OCI-LY3 (cell line): ENCODE measurements around the gene FSTL4.

ENCODE experiments used
- H2AFZ ChIP-seq: fragments of 200-600, 300-600 bp; shearing (Covaris generic); 2 replicates; pipeline ENCODE4 v1.6.0; 2014; ENCODE audit warnings: antibody characterized with exemption, low read depth, low read length
- H3K27ac ChIP-seq: fragments of 200-600, 300-600 bp; sonication (generic); 2 replicates; pipeline ENCODE4 v1.5.1; 2014; ENCODE audit warnings: mild to moderate bottlenecking, low read length, moderate library complexity, mixed read lengths
- H3K27me3 ChIP-seq: fragments of 200-600, 300-600 bp; sonication (generic); 2 replicates; pipeline ENCODE4 v1.6.1; 2014; ENCODE audit warnings: low read depth, low read length, mixed read lengths
- H3K36me3 ChIP-seq: fragments of 200-600, 300-600 bp; sonication (generic); replicated peaks from 2 replicates; pipeline ENCODE3; 2014; ENCODE audit warnings: low read depth, low read length, mixed read lengths
- H3K4me1 ChIP-seq: fragments of 300-600, 200-600 bp; sonication (generic); 2 replicates; pipeline ENCODE4 v1.6.1; 2014; ENCODE audit warnings: low read length, mixed read lengths
- H3K4me2 ChIP-seq: fragments of 200-600, 300-600 bp; sonication (generic); 2 replicates; pipeline ENCODE4 v1.6.1; 2014; ENCODE audit warnings: low read length, mixed read lengths
- H3K4me3 ChIP-seq: fragments of 300-600, 200-600 bp; sonication (generic); 2 replicates; pipeline ENCODE4 v1.5.1; 2014; ENCODE audit warnings: antibody characterized with exemption, mild to moderate bottlenecking, low read length, moderate library complexity
- H3K79me2 ChIP-seq: fragments of 300-600, 200-600 bp; shearing (Covaris generic); 2 replicates; pipeline ENCODE4 v1.6.1; 2014; ENCODE audit warnings: mild to moderate bottlenecking, low read length, mixed read lengths
- H3K9ac ChIP-seq: fragments of 300-600, 200-600 bp; shearing (Covaris generic); 2 replicates; pipeline ENCODE4 v1.6.0; 2014; ENCODE audit warnings: mild to moderate bottlenecking, low read length, moderate library complexity
- H3K9me3 ChIP-seq: fragments of 200-600, 300-600 bp; shearing (Covaris generic); 2 replicates; pipeline ENCODE4 v1.6.1; 2014; ENCODE audit warnings: low read length, mixed read lengths; ENCODE audit not compliant: insufficient read depth
- H4K20me1 ChIP-seq: fragments of 200-600, 300-600 bp; sonication (generic); 2 replicates; pipeline ENCODE4 v1.6.1; 2016; ENCODE audit warnings: low read length, mixed read lengths; ENCODE audit not compliant: insufficient read depth
- EZH2phosphoT487 ChIP-seq: fragments of 200-600 bp; shearing (Covaris generic); IDR thresholded peaks from 2 replicates; pipeline ENCODE4 v1.6.1; 2018; ENCODE audit warnings: antibody characterized with exemption, mixed run types, low read depth
- TF ChIP-seq, protein P1 (sequence below): fragments of 200-600, 300-600 bp; sonication (generic); IDR thresholded peaks from 2 replicates; pipeline ENCODE4 v1.5.1; 2014; ENCODE audit warnings: antibody characterized with exemption, low read length, low read depth

FSTL4 gene

DNA sequence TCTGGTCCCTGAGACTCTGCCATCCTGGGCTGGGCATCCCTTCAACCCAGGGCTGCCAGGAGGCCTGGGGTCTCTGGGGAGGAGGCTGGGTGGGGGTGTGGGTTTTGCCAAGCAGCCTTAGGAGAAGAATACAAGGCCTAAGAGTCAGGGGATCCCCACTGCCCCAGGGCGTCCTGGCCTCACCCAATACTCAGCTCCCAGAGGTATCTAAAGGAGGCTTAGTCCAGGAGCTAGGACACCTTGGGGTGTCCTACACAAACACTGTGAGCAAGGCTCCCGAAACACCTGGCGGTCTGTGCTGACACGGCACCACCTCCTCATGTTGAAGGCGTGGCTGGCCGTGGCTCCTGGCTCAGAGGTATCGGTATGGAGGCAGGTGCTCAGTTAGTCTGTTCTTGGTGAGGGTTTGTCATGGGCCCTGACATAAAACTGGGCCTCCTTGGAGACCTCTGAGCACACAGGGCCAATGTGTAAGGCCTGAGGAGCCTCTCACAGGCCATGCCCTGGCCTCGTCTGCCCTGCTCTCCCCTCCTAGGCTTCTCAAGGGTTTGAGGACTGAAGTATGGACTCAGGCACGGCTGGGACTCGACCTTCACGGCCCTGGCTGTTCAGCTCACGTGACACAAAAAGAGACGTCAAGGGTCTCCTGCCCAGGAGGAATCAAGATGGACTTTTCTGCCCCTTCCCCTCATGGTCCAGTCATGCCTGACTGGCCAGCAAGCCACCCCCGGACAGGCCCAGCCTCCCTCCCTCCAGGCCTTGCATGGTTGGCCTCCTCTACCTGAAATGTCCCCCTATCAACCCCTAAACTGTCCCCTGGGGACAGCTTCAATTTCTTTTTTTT is 277.3 kb downstream of the FSTL4 start:
- no peak overlapping the region for H3K4me2 ChIP-seq
- no peaks in the 10 kb centered on the region for H4K20me1 ChIP-seq
- no peaks in the 10 kb centered on the region for H3K79me2 ChIP-seq
- no peaks in the 10 kb centered on the region for H3K27me3 ChIP-seq
- no peak overlapping the region for H3K9ac ChIP-seq
- no peak overlapping the region for H3K4me3 ChIP-seq
- H3K27ac ChIP-seq, result no peak overlapping the region
- H3K4me1 ChIP-seq, result no peaks in the 10 kb centered on the region
- no peak for TF ChIP-seq EZH2phosphoT487
- TF ChIP-seq, protein P1, sequence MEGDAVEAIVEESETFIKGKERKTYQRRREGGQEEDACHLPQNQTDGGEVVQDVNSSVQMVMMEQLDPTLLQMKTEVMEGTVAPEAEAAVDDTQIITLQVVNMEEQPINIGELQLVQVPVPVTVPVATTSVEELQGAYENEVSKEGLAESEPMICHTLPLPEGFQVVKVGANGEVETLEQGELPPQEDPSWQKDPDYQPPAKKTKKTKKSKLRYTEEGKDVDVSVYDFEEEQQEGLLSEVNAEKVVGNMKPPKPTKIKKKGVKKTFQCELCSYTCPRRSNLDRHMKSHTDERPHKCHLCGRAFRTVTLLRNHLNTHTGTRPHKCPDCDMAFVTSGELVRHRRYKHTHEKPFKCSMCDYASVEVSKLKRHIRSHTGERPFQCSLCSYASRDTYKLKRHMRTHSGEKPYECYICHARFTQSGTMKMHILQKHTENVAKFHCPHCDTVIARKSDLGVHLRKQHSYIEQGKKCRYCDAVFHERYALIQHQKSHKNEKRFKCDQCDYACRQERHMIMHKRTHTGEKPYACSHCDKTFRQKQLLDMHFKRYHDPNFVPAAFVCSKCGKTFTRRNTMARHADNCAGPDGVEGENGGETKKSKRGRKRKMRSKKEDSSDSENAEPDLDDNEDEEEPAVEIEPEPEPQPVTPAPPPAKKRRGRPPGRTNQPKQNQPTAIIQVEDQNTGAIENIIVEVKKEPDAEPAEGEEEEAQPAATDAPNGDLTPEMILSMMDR, result no peak
- H2AFZ ChIP-seq, result no peak overlapping the region
- no peaks in the 10 kb centered on the region for H3K9me3 ChIP-seq
- no peaks in the 10 kb centered on the region for H3K36me3 ChIP-seq

DNA sequence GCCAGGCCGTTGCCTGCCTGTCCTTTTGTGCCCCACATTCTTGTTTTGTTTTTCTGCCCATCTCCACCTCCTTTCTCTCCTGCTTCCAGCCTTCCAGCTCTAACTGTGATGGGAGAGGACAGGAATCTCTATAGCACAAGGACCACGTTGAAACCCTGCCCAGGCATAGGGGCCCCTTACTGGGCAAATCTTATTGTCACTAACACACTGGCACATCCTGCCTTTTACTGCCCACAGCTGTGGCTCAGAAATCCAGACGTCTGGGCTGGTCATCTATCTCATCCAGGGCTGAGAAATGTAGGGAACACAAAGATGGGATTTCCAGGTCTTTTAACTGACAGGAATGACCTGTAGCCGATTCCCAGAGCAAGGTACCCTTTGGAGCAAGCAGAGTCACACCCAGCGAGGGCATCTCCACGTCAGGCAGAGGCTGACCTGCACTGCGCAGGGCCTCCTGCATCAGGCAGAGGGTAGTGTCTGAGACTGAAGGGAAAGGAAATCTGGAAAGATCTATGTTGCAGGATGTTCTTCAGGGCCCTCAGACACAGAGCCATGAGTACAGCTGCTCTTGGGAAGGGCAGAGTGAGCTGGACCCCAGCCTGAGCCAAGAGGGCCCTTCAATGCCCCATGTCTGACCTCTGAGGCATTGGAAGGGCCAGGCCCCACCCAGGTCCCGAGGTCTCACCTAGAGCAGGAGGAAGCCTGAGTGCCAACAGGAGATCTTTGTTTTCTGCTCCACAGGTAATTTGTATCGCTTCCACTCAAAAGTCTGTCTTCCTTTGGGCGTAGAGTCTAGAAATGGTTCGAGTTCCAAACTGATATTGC is 278.8 kb downstream of the FSTL4 start:
- H4K20me1 ChIP-seq, result no peaks in the 10 kb centered on the region
- no peak overlapping the region for H3K4me3 ChIP-seq
- no peak overlapping the region for H2AFZ ChIP-seq
- H3K4me2 ChIP-seq, result no peak overlapping the region
- H3K9me3 ChIP-seq, result no peaks in the 10 kb centered on the region
- H3K27ac ChIP-seq, result no peak overlapping the region
- TF ChIP-seq, protein P1, result no peak
- no peak for TF ChIP-seq EZH2phosphoT487
- no peak overlapping the region for H3K9ac ChIP-seq
- H3K4me1 ChIP-seq, result no peaks in the 10 kb centered on the region
- H3K36me3 ChIP-seq, result no peaks in the 10 kb centered on the region
- no peaks in the 10 kb centered on the region for H3K27me3 ChIP-seq
- H3K79me2 ChIP-seq, result no peaks in the 10 kb centered on the region

DNA sequence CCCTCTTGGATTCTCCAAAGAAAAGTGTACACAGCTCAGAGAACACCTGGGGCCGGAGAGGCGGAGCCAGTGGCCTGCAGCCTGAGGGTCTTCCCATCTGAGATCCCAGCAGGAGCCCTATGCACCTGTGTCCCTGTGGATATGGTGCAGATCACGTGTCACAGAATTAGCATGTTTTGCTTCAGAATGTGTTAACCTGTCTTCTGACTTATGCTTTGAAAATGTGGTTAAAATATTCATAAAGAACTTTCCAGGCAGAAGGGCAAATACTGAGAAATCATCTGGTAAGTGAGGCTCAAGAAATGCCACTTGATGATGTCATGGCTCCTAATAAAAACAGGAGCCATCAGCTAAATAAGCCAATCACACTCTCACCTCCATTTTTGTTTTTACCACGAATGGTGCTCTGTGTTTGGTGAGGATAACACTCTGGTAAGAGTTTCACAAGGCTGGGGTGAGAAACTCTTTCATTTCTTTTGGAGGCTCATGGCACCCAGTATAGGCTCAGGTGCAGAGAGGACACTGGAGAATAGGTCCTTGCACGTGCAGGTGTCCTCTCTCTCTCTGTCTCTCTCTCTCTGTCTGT is 279.8 kb downstream of the FSTL4 start:
- Histone ChIP-seq H3K27me3 (no peaks in the 10 kb centered on the region), H3K4me3 (no peak overlapping the region), H2AFZ (no peak overlapping the region), H3K4me2 (no peak overlapping the region), H3K36me3 (no peaks in the 10 kb centered on the region), H3K9ac (no peak overlapping the region), H3K9me3 (no peaks in the 10 kb centered on the region), H3K4me1 (no peaks in the 10 kb centered on the region), H4K20me1 (no peaks in the 10 kb centered on the region), H3K27ac (no peak overlapping the region), H3K79me2 (no peaks in the 10 kb centered on the region)
- no peak for TF ChIP-seq EZH2phosphoT487
- TF ChIP-seq, protein P1, result no peak

DNA sequence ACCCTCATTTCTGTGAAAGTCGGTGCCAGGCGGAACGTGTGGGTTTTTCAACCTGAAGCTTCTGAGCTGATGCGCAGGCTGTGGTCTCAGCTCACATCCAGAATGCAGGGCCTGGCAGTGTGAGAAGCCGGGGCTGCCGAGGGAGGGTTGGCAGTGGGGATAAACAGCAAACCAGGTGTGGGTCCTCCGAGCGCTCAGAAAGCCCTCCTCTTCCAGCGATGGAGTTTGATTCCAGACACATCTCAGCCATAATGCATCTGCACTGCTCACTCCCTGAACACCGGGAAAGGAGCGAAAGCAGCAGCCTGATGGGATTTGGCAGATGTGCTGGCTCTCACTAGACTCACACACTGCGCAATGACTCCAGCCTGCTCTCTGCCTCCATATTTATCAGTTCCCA is 280.4 kb downstream of the FSTL4 start:
- H3K4me1 ChIP-seq, result no peaks in the 10 kb centered on the region
- no peaks in the 10 kb centered on the region for H3K27me3 ChIP-seq
- no peak overlapping the region for H3K27ac ChIP-seq
- H3K4me2 ChIP-seq, result no peak overlapping the region
- H2AFZ ChIP-seq, result no peak overlapping the region
- no peak overlapping the region for H3K9ac ChIP-seq
- H3K4me3 ChIP-seq, result no peak overlapping the region
- no peaks in the 10 kb centered on the region for H4K20me1 ChIP-seq
- H3K9me3 ChIP-seq, result no peaks in the 10 kb centered on the region
- no peaks in the 10 kb centered on the region for H3K79me2 ChIP-seq
- TF ChIP-seq, protein P1, result no peak
- TF ChIP-seq EZH2phosphoT487, result no peak
- no peaks in the 10 kb centered on the region for H3K36me3 ChIP-seq
